ENCODE measurements around the gene ATRNL1.

DNA sequence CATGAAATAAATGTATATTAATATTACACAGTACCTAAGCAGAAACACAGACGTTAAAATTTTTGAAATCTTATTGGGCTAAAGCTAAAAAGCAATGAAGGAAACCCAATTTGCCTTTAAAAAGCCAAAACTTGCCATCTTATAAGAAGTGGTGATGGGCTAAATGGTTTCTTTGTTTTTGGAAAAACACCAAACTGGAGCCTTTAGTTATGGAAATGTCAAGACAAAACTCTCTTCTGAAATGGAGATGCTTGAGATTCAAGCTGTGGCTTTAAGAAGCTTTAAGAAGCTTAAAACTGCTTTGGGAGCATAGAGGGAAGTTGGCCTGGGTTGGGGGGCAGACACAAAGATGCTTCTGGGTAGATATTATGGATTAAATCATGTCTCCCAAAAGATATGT lies 902.9 kb downstream of the ATRNL1 start:
- TF ChIP-seq, protein P1, sequence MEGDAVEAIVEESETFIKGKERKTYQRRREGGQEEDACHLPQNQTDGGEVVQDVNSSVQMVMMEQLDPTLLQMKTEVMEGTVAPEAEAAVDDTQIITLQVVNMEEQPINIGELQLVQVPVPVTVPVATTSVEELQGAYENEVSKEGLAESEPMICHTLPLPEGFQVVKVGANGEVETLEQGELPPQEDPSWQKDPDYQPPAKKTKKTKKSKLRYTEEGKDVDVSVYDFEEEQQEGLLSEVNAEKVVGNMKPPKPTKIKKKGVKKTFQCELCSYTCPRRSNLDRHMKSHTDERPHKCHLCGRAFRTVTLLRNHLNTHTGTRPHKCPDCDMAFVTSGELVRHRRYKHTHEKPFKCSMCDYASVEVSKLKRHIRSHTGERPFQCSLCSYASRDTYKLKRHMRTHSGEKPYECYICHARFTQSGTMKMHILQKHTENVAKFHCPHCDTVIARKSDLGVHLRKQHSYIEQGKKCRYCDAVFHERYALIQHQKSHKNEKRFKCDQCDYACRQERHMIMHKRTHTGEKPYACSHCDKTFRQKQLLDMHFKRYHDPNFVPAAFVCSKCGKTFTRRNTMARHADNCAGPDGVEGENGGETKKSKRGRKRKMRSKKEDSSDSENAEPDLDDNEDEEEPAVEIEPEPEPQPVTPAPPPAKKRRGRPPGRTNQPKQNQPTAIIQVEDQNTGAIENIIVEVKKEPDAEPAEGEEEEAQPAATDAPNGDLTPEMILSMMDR (IDR thresholded peaks at IDR 0.05), result no peak
- no peak for TF ChIP-seq POLR2A (IDR thresholded peaks at IDR 0.05)
